GM21529 (cell line): ENCODE data around the gene KIF4A.
A peak's percentile ranks its signal among the peaks of the same experiment; 100 is the strongest.
"Not testable (repeated sequence)": the region's sequence is repeated elsewhere in the genome, so short reads cannot be mapped to it uniquely, and the experiment has no call there.

Experiments used
- ATAC-seq: cut with Tn5 transposase; IDR thresholded peaks from one replicate; pipeline ENCODE4 v1.9.1; 2021; ENCODE audit not compliant: unreplicated experiment

Gene KIF4A, protein sequence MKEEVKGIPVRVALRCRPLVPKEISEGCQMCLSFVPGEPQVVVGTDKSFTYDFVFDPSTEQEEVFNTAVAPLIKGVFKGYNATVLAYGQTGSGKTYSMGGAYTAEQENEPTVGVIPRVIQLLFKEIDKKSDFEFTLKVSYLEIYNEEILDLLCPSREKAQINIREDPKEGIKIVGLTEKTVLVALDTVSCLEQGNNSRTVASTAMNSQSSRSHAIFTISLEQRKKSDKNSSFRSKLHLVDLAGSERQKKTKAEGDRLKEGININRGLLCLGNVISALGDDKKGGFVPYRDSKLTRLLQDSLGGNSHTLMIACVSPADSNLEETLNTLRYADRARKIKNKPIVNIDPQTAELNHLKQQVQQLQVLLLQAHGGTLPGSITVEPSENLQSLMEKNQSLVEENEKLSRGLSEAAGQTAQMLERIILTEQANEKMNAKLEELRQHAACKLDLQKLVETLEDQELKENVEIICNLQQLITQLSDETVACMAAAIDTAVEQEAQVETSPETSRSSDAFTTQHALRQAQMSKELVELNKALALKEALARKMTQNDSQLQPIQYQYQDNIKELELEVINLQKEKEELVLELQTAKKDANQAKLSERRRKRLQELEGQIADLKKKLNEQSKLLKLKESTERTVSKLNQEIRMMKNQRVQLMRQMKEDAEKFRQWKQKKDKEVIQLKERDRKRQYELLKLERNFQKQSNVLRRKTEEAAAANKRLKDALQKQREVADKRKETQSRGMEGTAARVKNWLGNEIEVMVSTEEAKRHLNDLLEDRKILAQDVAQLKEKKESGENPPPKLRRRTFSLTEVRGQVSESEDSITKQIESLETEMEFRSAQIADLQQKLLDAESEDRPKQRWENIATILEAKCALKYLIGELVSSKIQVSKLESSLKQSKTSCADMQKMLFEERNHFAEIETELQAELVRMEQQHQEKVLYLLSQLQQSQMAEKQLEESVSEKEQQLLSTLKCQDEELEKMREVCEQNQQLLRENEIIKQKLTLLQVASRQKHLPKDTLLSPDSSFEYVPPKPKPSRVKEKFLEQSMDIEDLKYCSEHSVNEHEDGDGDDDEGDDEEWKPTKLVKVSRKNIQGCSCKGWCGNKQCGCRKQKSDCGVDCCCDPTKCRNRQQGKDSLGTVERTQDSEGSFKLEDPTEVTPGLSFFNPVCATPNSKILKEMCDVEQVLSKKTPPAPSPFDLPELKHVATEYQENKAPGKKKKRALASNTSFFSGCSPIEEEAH

GRCh38 chrX:70289793-70290770, at the start of gene KIF4A, which contains the start of gene PDZD11:
KIF4A (plus strand) TSS chrX:70290104; CDS start chrX:70290459, 355 bp downstream.
PDZD11 (minus strand) TSS chrX:70289927; CDS start chrX:70289341, 586 bp downstream.
- ATAC-seq, result peak; percentile 97

- no peak for ATAC-seq
Measured at GRCh38 chrX:70240751-70241150, 49.2 kb upstream of the KIF4A start.

GRCh38 chrX:70241501-70241900, 48.4 kb upstream of the KIF4A start:
- ATAC-seq, result no peak

DNA sequence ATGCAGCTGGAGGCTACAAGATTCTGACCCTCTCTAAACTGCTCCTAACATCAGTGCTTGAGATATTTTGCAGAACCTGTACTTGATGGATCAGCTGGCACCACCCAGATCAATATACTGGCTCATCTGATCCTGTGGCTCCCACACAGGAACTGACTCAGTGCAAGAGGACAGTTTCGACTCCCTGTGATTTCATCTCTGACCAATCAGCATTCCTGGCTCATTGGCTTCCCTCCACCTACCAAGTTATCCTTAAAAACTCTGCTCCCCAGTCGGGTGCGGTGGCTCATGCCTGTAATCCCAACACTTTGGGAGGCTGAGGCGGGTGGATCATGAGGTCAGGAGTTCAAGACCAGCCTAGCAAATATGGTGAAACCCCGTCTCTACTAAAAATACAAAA, 46.3 kb upstream of the KIF4A start:
- not testable (repeated sequence) for ATAC-seq

DNA sequence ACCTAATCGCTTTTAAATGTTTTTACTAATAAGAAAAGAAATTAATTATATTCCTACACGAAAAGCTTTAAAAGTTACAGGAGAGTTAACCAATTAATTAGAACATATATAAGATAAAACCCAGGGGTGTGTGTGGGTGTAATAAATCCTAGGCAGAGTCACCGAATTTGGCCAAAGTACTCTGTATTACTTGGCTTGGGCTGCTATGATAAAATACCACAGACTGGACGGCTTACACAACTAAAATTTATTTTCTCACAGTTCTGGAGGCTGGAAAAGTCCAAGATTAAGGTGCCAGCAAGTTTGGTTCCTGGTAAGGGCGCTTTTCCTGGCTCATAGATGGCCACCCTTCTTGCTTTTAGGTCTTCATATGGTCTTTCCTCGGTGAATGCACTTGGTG, 45.0 kb upstream of the KIF4A start:
- ATAC-seq, result no peak

DNA sequence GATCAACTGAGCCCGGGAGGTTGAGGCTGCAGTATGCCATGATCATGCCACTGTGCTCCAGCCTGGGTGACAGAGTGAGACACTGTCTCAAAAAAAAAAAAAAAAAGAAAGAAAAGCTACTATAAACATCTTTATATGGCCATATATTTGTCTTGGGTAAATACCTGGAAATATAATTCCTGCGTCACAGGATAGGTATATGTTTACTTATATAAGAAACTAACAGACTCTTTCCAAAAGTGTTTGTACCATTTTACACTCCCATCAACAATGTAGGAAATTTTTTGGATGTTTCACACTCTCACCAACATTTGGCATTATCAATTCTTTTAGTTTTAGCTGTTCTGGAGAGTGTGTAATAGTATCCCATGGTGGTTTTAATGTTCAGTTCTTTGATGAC, 42.7 kb upstream of the KIF4A start:
- ATAC-seq, result no peak

GRCh38 chrX:70252491-70252890, 37.4 kb upstream of the KIF4A start:
- ATAC-seq, result no peak

GRCh38 chrX:70253377-70254062, 36.4 kb upstream of the KIF4A start:
- no peak for ATAC-seq

DNA sequence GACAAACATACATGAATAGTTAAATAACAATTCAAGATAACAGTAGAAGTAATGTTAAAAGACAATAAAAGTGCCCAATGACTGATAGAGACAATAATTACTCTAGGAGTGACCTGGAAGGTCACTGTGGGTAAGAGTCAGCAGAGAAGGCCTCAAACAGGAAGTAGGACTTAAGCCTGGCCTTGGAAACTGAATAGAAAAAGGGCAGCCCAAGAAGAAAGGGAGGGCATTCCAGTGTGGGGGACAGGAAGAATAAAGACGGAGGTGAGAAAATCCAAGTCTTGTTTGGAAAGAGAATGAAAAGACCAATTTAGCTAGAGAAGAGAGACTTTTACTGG, 35.9 kb upstream of the KIF4A start:
- ATAC-seq, result no peak

GRCh38 chrX:70254909-70255308, 35.0 kb upstream of the KIF4A start:
- ATAC-seq, result no peak

DNA sequence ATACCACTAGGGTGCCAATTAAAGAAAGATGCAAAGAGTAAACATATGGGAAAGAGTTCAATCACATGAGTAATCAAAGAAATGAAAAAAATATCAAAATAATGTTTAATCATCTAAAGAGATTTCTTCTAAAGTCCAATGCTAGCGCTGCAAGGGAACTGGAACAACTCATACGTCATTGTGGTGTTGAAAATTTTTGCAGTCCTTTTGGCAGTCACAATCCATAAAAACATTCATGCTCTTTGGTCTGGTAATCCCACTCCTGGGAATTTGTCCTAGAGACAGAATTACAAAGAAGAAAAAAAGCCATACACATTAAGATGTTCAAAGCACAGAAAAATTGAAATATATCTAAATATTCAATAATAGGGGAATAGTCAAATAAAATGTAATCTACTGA, 34.5 kb upstream of the KIF4A start:
- ATAC-seq, result no peak

- ATAC-seq, result no peak
Measured at GRCh38 chrX:70257423-70258288, 32.2 kb upstream of the KIF4A start.

DNA sequence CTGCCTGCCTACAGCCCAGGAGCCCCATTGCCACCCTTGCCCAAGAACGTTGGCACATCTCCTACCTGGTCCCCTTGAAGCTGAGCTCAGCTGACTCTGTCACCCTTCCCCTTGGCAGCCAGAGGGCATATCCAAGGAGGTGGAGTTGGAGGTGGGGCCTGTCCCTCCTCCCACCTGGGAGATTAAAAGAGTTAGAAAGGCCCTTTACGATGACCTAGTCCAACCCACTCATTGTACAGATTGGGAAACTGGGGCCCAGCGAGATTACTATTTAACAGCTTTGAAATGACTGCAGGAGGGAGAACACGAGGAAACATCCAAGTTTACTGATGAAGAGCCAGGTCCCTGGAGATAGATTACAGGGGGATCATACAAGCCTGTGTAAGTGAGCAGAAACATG, 29.8 kb upstream of the KIF4A start, which contains the start of gene P2RY4:
TSS of gene P2RY4 (minus strand) at position 101 of the 400 bp plus-strand sequence. CDS start 580 bp downstream, outside the sequence.
- ATAC-seq, result no peak

DNA sequence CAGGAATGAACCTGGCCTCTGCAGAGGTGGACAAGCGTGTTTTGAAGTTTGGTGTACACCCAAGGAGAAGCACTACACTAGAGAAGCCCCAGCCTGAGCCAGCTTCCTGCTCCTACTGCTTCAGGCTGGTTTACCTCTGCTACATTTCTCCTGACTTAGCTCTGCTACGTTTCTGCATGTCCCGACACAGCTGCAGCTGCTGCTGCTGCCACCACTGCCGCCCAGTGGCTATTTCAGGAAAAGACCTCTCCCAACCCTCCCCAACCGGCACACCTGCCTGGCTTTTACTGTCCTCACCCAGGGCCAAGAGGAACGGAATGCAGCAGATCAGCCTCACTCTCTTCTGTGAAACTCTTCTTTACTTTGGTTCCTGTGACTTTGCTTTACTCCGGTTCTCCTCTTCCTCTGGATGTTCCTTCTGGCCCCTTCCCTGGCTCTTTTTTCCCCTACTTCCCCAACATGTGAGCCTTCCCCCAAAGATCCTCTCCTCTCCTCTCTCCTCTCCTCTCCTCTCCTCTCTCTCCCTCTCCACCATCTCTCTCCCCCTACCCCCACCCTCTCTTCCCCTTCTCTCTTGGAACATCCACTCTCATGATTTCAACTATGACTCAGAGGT, 26.8 kb upstream of the KIF4A start:
- ATAC-seq, result peak; percentile 76

GRCh38 chrX:70264784-70265183, 25.1 kb upstream of the KIF4A start:
- ATAC-seq, result no peak

DNA sequence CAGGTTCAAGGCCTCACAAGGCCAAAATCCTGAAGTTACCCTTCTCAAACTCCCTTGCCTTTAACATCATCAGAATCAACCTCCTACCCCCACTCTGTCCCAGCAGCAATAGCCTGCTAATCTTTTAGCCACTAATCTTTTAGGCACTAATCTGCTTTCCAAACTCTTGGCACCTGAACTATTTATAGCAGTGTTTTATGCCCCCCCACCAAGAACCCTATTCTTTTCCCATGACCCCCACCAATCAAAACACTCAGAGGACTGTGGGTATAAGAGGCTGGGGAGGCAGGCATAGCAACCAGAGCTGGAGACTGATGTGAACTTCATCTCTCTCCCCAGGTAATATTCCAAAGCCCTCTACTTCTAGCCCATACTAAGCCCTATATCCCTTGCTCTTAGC, 21.9 kb upstream of the KIF4A start, which contains the start of gene ARR3:
TSS of gene ARR3 (plus strand) at position 301 of the 400 bp plus-strand sequence. CDS start 1,052 bp downstream, outside the sequence.
- no peak for ATAC-seq

DNA sequence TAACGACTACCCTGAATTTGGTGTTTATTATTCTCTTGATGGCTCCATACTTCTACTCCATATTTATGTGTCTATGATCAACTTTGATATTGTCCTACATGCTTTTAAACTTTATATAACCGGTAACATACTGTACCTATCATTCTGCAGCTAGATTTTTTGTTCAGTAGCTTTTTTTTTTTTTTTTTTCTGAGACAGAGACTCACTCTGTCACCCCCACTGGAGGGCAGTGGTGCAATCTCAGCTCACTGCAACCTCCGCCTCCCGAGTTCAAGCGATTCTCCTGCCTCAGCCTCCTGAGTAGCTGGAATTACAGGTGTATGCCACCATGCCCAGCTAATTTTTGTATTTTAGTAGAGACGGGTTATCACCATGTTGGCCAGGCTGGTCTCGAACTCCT, 15.9 kb upstream of the KIF4A start:
- ATAC-seq, result not testable (repeated sequence)

DNA sequence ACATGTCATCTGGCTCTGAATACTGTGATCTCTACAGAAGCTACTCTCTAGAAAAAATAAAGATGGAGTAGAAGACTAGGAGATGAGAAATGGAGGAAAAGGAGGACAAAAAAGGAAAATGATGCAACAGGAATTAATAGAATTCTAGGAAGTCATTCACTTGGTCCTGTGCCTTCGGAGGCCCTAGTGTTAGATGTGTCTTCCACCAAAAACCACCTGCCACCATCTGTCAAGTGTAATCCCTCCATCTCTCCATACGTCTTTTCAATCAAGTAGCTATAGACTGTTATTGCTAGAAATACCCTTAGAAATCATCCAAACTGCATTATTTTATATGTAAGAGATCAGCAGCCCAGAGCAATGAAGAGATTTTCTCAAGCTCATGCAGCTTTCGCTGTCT, 10.8 kb upstream of the KIF4A start:
- ATAC-seq, result no peak
